Lung (tissue), 12 donors: Measurements from ENCODE around the gene TMCC3. TPM values are rescaled to one million over a fixed set of nuclear protein-coding genes. Genes with fewer than 3 reads are reported as not detected.
"Not testable (repeated sequence)": the region's sequence is repeated elsewhere in the genome, so short reads cannot be mapped to it uniquely, and the experiment has no call there.

Experiments used
- ATAC-seq: fragments of 200-7000 bp; cut with Tn5 transposase; one replicate; pipeline ENCODE4 v1.9.1; 2020; ENCODE audit warnings: moderate number of reproducible peaks; ENCODE audit not compliant: insufficient read depth, low FRiP score
- DNase-seq, 3 donors: peaks; one replicate each; pipeline ENCODE4 v3.0.0-alpha.2; 2013 to 2017
- H3K27ac ChIP-seq, 2 donors: one replicate each; pipeline ENCODE4 v1.5.1; 2013; ENCODE audit warnings: mild to moderate bottlenecking in 2 of 2, moderate library complexity in 2 of 2, control low read depth in 1 of 2, inconsistent platforms in 1 of 2, low read depth in 1 of 2, low read length in 1 of 2
- H3K27me3 ChIP-seq, 3 donors: one replicate each; pipeline ENCODE4 v1.5.1; 2013; ENCODE audit warnings: low read length in 2 of 3; ENCODE audit not compliant: control insufficient read depth in 3 of 3, insufficient read depth in 3 of 3
- H3K36me3 ChIP-seq, 4 donors: one replicate each; pipeline ENCODE4 v1.5.1; 2013; ENCODE audit warnings: low read length in 4 of 4, mild to moderate bottlenecking in 1 of 4, moderate library complexity in 1 of 4; ENCODE audit not compliant: control insufficient read depth in 4 of 4, insufficient read depth in 4 of 4
- H3K4me1 ChIP-seq, 5 donors: one replicate each; pipeline ENCODE4 v1.5.1; 2013; ENCODE audit warnings: low read length in 5 of 5, mild to moderate bottlenecking in 2 of 5, moderate library complexity in 1 of 5; ENCODE audit not compliant: control insufficient read depth in 5 of 5, insufficient read depth in 5 of 5
- H3K4me3 ChIP-seq: one replicate; pipeline ENCODE4 v1.5.1; 2013; ENCODE audit warnings: mild to moderate bottlenecking, control low read depth, moderate library complexity
- H3K9ac ChIP-seq, 2 donors: one replicate each; pipeline ENCODE4 v1.5.1; 2013; ENCODE audit warnings: low read length in 2 of 2, control low read depth in 1 of 2; ENCODE audit not compliant: insufficient read depth in 1 of 2
- H3K9me3 ChIP-seq, 4 donors: one replicate each; pipeline ENCODE4 v1.5.1; 2013; ENCODE audit warnings: low read length in 3 of 4, mild to moderate bottlenecking in 1 of 4, moderate library complexity in 1 of 4; ENCODE audit not compliant: control insufficient read depth in 4 of 4, insufficient read depth in 3 of 4
- CTCF ChIP-seq: IDR thresholded peaks from 2 replicates; pipeline ENCODE4 v1.5.1; 2012; ENCODE audit warnings: mild to moderate bottlenecking; ENCODE audit errors: control extremely low read depth, extremely low read depth
- WGBS, 2 donors: extraction: QIAGEN DNeasy Blood & Tissue Kit; methylation state at CpG; one replicate each; pipeline ENCODE4 v1.1.7; 2013; 5-methylcytosine and 5-hydroxymethylcytosine counted together
- polyA plus RNA-seq, 2 donors: library from polyadenylated mRNA; stranded (reverse); fragments of 200-250 nt; gene quantifications; one replicate each; pipeline ENCODE4 v1.2.1, GENCODE V29; 2013
- total RNA-seq, 2 donors: library from RNA; depleted of rRNA in 1 of 2; stranded (reverse); fragments of >200 nt in 1 of 2; gene quantifications; one replicate each; pipeline ENCODE4 v1.2.1, GENCODE V29; 2014 to 2021
- donor health status: control.
- donor health status: control.
- donor health status: Bipolar disorder and iron deficiency.
- donor health status: healthy.
- donor health status: DM: yes; HTN: yes; CAD: no.

TMCC3 gene
- total and polyA plus RNA-seq, 4 donors = 1.7 to 17.8 (median 7.6) TPM

GRCh38 chr12:94615260-94616181, 34.8 kb downstream of the TMCC3 start:
- H3K36me3 ChIP-seq = no peaks in the 10 kb centered on the region
- no peaks in the 10 kb centered on the region for H3K9me3 ChIP-seq
- peak overlapping the region; percentile 26 to 41 for H3K27ac ChIP-seq
- TF ChIP-seq CTCF = no peak
- no peak overlapping the region for H3K4me3 ChIP-seq
- H3K9ac ChIP-seq = no peak overlapping the region
- DNase-seq = peak; percentile 35 to 44 (median 43)
- peak; percentile 53 for ATAC-seq
- H3K27me3 ChIP-seq = no peaks in the 10 kb centered on the region
- 36 to 59% methylated on average over 14 of the region's 14 CpGs for WGBS, 2 donors
- peaks cover 5 to 17% (median 12%) of the 10 kb centered on the region in 5 donors for H3K4me1 ChIP-seq

GRCh38 chr12:94614288-94614721, 36.1 kb downstream of the TMCC3 start:
- Histone ChIP-seq H3K4me3 (no peak overlapping the region), H3K9me3 (no peaks in the 10 kb centered on the region), H3K27me3 (no peaks in the 10 kb centered on the region), H3K36me3 (no peaks in the 10 kb centered on the region), H3K4me1 (peaks cover 5 to 17% (median 12%) of the 10 kb centered on the region in 5 donors), H3K27ac (no peak overlapping the region), H3K9ac (no peak overlapping the region)
- no peak for ATAC-seq
- peak in 1 of 3 donors; percentile 31 for DNase-seq
- no peak for TF ChIP-seq CTCF
- WGBS, 2 donors = 81 to 83% methylated on average over 3 of the region's 3 CpGs

- no peaks in the 10 kb centered on the region for H3K27me3 ChIP-seq
- no peak overlapping the region for H3K9ac ChIP-seq
- no peak for DNase-seq
- H3K36me3 ChIP-seq = no peaks in the 10 kb centered on the region
- H3K9me3 ChIP-seq = peaks cover 0 to 7% (median 0%) of the 10 kb centered on the region in 4 donors
- ATAC-seq = no peak
- no peak overlapping the region for H3K4me3 ChIP-seq
- peaks cover 0 to 2% (median 0%) of the 10 kb centered on the region in 5 donors for H3K4me1 ChIP-seq
- no peak overlapping the region for H3K27ac ChIP-seq
- 54 to 56% methylated on average over 5 of the region's 5 CpGs for WGBS, 2 donors
- no peak for TF ChIP-seq CTCF
Measured at GRCh38 chr12:94609917-94610443, 40.4 kb downstream of the TMCC3 start.

GRCh38 chr12:94606810-94607209, 43.5 kb downstream of the TMCC3 start:
- not testable (repeated sequence) for H3K4me3 ChIP-seq, DNase-seq, H3K9me3 ChIP-seq, H3K9ac ChIP-seq, H3K27ac ChIP-seq, ATAC-seq, H3K36me3 ChIP-seq, H3K27me3 ChIP-seq, H3K4me1 ChIP-seq
- 86 to 91% methylated on average over 6 of the region's 6 CpGs for WGBS, 2 donors
